HL-60 (cell line): ENCODE results near the gene GON4L.

Experiments used
- DNase-seq, 2 experiments: peaks; one replicate each; pipeline ENCODE4 v3.0.0-alpha.2; 2010 to 2020; ENCODE audit warnings: low read depth in 1 of 2, low spot score in 1 of 2
- H3K27ac ChIP-seq: fragments of 250-450 bp; sonication (Bioruptor Pico); replicated peaks from 2 replicates; pipeline ENCODE4 v1.5.1; 2020; ENCODE audit warnings: mild to moderate bottlenecking, moderate library complexity
- H3K27me3 ChIP-seq: fragments of 250-450 bp; sonication (Bioruptor Pico); 2 replicates; pipeline ENCODE4 v1.5.1; 2021; ENCODE audit warnings: mild to moderate bottlenecking, moderate library complexity; ENCODE audit not compliant: insufficient read depth, poor library complexity, severe bottlenecking
- H3K4me3 ChIP-seq: replicated peaks from 2 replicates; pipeline ENCODE4 v1.5.1; 2011; ENCODE audit warnings: mild to moderate bottlenecking, control low read depth, low read length; ENCODE audit not compliant: insufficient read depth
- GABPA ChIP-seq: IDR thresholded peaks from 2 replicates; pipeline ENCODE4 v1.6.1; 2012; ENCODE audit warnings: low read depth
- POLR2AphosphoS5 ChIP-seq: IDR thresholded peaks from 2 replicates; pipeline ENCODE4 v1.6.1; 2012; ENCODE audit warnings: low read depth
- SPI1 ChIP-seq: IDR thresholded peaks from 2 replicates; pipeline ENCODE4 v1.6.1; 2012; ENCODE audit warnings: low read depth, mild to moderate bottlenecking, borderline replicate concordance
- long read RNA-seq: library from polyadenylated mRNA; unstranded; transcript quantifications from one replicate; pipeline ENCODE4 v2.0.0, GENCODE V29; 2020
- TF ChIP-seq, protein P1 (sequence below): IDR thresholded peaks from 2 replicates; pipeline ENCODE4 v1.6.1; 2012; ENCODE audit warnings: low read depth; ENCODE audit not compliant: insufficient replicate concordance
- TF ChIP-seq, protein P2 (sequence below): IDR thresholded peaks from one replicate; pipeline ENCODE4 v1.5.1; 2011; ENCODE audit warnings: low read length, control low read depth, inconsistent platforms; ENCODE audit not compliant: insufficient read depth

Gene GON4L, protein sequence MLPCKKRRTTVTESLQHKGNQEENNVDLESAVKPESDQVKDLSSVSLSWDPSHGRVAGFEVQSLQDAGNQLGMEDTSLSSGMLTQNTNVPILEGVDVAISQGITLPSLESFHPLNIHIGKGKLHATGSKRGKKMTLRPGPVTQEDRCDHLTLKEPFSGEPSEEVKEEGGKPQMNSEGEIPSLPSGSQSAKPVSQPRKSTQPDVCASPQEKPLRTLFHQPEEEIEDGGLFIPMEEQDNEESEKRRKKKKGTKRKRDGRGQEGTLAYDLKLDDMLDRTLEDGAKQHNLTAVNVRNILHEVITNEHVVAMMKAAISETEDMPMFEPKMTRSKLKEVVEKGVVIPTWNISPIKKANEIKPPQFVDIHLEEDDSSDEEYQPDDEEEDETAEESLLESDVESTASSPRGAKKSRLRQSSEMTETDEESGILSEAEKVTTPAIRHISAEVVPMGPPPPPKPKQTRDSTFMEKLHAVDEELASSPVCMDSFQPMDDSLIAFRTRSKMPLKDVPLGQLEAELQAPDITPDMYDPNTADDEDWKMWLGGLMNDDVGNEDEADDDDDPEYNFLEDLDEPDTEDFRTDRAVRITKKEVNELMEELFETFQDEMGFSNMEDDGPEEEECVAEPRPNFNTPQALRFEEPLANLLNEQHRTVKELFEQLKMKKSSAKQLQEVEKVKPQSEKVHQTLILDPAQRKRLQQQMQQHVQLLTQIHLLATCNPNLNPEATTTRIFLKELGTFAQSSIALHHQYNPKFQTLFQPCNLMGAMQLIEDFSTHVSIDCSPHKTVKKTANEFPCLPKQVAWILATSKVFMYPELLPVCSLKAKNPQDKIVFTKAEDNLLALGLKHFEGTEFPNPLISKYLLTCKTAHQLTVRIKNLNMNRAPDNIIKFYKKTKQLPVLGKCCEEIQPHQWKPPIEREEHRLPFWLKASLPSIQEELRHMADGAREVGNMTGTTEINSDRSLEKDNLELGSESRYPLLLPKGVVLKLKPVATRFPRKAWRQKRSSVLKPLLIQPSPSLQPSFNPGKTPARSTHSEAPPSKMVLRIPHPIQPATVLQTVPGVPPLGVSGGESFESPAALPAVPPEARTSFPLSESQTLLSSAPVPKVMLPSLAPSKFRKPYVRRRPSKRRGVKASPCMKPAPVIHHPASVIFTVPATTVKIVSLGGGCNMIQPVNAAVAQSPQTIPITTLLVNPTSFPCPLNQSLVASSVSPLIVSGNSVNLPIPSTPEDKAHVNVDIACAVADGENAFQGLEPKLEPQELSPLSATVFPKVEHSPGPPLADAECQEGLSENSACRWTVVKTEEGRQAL (N-terminal part only)
- long read RNA-seq, partial matches to known transcripts: 19 of 33 reads
- long read RNA-seq, other reads (novel, unspliced or antisense): 14 of 33 reads

DNA sequence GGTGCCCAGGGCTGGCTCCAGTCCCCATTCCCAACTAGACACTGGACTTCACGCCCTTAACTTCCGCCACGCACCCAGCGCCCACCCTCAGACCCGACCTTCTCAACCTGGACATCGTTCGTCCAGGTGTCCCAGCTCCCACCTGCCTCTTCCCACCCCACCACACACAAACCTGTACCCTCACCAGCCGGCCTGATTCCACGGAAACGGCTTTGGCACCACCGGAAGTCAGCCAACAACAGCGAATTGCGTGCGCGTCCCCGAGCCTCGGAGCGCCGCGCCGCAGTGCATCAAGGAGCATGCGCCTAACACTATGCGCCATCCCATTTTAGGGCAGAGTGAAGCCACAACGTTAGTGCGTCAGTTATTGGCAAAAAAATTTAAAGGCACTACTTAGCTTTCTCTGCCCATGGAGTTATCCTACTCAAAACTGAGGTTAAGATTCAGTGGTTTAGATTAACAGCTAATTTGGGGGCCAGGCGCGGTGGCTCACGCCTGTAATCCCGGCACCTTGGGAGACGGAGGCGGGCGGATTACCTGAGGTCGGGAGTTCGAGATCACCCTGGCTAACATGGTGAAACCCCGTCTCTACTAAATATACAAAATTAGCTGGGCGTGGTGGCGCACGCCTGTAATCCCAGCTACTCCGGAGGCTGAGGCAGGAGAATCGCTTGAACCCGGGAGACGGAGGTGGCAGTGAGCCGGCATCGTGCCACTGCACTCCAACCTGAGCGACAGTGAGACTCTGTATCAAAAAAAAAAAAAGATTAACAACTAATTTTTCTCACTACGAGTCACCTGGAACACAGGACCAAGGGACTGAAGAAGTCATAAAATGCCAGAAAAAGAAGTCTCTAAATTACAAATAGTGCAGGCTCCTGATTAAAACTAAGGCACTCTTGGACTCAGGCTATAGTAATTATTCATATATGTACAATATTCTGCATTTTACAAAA is at the start of gene GON4L:
Gene GON4L, minus strand, starts transcription at position 240 of the 956 bp plus-strand sequence. CDS start 3,434 bp downstream, outside the sequence.
- H3K27ac ChIP-seq: peak within 1 kb of the TSS; percentile 73
- H3K4me3 ChIP-seq: peak within 1 kb of the TSS; percentile 92

DNA sequence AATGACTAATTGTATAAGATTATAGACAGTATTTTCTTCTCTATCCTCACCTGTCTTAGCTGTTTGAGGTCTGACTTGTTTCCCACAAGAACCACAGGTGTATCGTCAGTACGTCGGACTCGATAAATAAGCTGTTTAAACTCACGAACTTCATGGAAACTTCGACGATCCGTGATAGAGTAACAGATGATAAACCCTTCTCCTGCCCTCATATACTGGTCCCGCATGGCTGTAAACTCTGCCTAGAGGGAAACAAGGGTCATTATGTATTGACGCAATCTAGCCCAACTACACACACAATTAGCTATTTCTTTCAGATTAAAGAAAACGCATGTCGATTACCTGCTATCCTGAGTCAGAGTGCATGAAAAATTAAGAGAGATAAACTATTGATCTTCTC is 47.2 kb upstream of the GON4L start:
- DNase-seq: no peak
- Histone ChIP-seq H3K4me3 (no peak overlapping the region), H3K27me3 (no peaks in the 10 kb centered on the region), H3K27ac (no peak overlapping the region)
- TF ChIP-seq POLR2AphosphoS5 (no peak), GABPA (no peak), SPI1 (no peak)
- TF ChIP-seq, protein P1, sequence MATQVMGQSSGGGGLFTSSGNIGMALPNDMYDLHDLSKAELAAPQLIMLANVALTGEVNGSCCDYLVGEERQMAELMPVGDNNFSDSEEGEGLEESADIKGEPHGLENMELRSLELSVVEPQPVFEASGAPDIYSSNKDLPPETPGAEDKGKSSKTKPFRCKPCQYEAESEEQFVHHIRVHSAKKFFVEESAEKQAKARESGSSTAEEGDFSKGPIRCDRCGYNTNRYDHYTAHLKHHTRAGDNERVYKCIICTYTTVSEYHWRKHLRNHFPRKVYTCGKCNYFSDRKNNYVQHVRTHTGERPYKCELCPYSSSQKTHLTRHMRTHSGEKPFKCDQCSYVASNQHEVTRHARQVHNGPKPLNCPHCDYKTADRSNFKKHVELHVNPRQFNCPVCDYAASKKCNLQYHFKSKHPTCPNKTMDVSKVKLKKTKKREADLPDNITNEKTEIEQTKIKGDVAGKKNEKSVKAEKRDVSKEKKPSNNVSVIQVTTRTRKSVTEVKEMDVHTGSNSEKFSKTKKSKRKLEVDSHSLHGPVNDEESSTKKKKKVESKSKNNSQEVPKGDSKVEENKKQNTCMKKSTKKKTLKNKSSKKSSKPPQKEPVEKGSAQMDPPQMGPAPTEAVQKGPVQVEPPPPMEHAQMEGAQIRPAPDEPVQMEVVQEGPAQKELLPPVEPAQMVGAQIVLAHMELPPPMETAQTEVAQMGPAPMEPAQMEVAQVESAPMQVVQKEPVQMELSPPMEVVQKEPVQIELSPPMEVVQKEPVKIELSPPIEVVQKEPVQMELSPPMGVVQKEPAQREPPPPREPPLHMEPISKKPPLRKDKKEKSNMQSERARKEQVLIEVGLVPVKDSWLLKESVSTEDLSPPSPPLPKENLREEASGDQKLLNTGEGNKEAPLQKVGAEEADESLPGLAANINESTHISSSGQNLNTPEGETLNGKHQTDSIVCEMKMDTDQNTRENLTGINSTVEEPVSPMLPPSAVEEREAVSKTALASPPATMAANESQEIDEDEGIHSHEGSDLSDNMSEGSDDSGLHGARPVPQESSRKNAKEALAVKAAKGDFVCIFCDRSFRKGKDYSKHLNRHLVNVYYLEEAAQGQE: no peak
- TF ChIP-seq, protein P2, sequence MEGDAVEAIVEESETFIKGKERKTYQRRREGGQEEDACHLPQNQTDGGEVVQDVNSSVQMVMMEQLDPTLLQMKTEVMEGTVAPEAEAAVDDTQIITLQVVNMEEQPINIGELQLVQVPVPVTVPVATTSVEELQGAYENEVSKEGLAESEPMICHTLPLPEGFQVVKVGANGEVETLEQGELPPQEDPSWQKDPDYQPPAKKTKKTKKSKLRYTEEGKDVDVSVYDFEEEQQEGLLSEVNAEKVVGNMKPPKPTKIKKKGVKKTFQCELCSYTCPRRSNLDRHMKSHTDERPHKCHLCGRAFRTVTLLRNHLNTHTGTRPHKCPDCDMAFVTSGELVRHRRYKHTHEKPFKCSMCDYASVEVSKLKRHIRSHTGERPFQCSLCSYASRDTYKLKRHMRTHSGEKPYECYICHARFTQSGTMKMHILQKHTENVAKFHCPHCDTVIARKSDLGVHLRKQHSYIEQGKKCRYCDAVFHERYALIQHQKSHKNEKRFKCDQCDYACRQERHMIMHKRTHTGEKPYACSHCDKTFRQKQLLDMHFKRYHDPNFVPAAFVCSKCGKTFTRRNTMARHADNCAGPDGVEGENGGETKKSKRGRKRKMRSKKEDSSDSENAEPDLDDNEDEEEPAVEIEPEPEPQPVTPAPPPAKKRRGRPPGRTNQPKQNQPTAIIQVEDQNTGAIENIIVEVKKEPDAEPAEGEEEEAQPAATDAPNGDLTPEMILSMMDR: no peak

More for the DNA sequence above, at the start of gene GON4L:
- DNase-seq: peak; percentile 75 to 92
- no peaks in the 10 kb centered on the region for H3K27me3 ChIP-seq
- TF ChIP-seq POLR2AphosphoS5 (peak; percentile 84), SPI1 (no peak), GABPA (peak; percentile 67)
- TF ChIP-seq, protein P2: no peak
- TF ChIP-seq, protein P1: peak; percentile 17
